Gastrocnemius medialis (tissue), 4 donors: ENCODE measurements around the gene ARHGAP24. TPM values are rescaled to one million over a fixed set of nuclear protein-coding genes. Genes with fewer than 3 reads are reported as not detected.

Source experiments
- ATAC-seq, 2 donors: fragments of 150-250 bp; one replicate each; pipeline ENCODE4 v1.9.1; 2016
- DNase-seq, 2 donors: peaks; one replicate each; pipeline ENCODE4 v3.0.0-alpha.2; 2019
- H3K27ac ChIP-seq, 4 donors: fragments of 200-600 bp; sonication (generic); 1 replicate in 1 of 4; 2 replicates in 3 of 4; pipeline ENCODE4 v1.5.1; 2016 to 2018; ENCODE audit warnings: mild to moderate bottlenecking in 2 of 4, moderate library complexity in 1 of 4
- H3K27me3 ChIP-seq, 3 donors: fragments of 200-600 bp; sonication (generic) in 2 of 3; 1 replicate in 1 of 3; 2 replicates in 2 of 3; pipeline versions ENCODE4 v1.5.1 to v1.6.0; 2016 to 2019; ENCODE audit warnings: mild to moderate bottlenecking in 1 of 3, moderate library complexity in 1 of 3
- H3K36me3 ChIP-seq, 2 donors: fragments of 200-600 bp; sonication (generic) in 1 of 2; one replicate each; pipeline ENCODE4 v1.5.1; 2017 to 2018
- H3K4me1 ChIP-seq, 2 donors: fragments of 200-600 bp; sonication (generic) in 1 of 2; one replicate each; pipeline ENCODE4 v1.5.1; 2016 to 2017; ENCODE audit warnings: mild to moderate bottlenecking in 2 of 2
- H3K4me3 ChIP-seq, 4 donors: fragments of 200-600 bp; sonication (generic) in 3 of 4; 1 replicate in 1 of 4; 2 replicates in 3 of 4; pipeline ENCODE4 v1.5.1; 2016 to 2019; ENCODE audit warnings: mild to moderate bottlenecking in 2 of 4
- H3K9me3 ChIP-seq, 3 donors: fragments of 200-600 bp; sonication (generic) in 2 of 3; 1 replicate in 1 of 3; 2 replicates in 2 of 3; pipeline ENCODE4 v1.5.1; 2016 to 2019
- POLR2A ChIP-seq, 2 donors: fragments of 450-650 bp; IDR thresholded peaks; one replicate each; pipeline ENCODE4 v1.6.1; 2017; ENCODE audit warnings: antibody characterized with exemption in 2 of 2, mild to moderate bottlenecking in 2 of 2, moderate library complexity in 2 of 2
- in situ Hi-C, 4 donors: fragments of 200-750 bp; cut with MboI; loops; one replicate each; pipeline versions ENCODE4 v1.15.0 to v1.8.0; 2017; ENCODE audit warnings: low sequenced_read_pairs in 4 of 4
- intact Hi-C: fragments of 100-400 bp; cut with DNase I; formaldehyde crosslinking; loops from one replicate; pipeline ENCODE4 v1.15.1; 2023; ENCODE audit warnings: low total_unique reads
- total RNA-seq, 4 donors: library from RNA; depleted of rRNA; stranded (reverse); fragments of >200 nt; gene quantifications; one replicate each; pipeline versions ENCODE4 v1.1.0 to v1.2.3, GENCODE V29; 2016
- TF ChIP-seq, protein P1 (sequence below), 5 experiments: fragments of 450-650 bp in 3 of 5; fragments of 200-600 bp in 2 of 5; sonication (generic) in 2 of 5; IDR thresholded peaks in 4 of 5; conservative IDR thresholded peaks in 1 of 5; 1 replicate in 4 of 5; 2 replicates in 1 of 5; pipeline ENCODE4 v1.5.1; 2016 to 2019; ENCODE audit warnings: antibody characterized with exemption in 5 of 5, mild to moderate bottlenecking in 3 of 5, moderate library complexity in 3 of 5

The ARHGAP24 gene
- total RNA-seq, 4 donors from 2014 or later, result 2.8 to 7.8 (median 5.3) TPM

DNA sequence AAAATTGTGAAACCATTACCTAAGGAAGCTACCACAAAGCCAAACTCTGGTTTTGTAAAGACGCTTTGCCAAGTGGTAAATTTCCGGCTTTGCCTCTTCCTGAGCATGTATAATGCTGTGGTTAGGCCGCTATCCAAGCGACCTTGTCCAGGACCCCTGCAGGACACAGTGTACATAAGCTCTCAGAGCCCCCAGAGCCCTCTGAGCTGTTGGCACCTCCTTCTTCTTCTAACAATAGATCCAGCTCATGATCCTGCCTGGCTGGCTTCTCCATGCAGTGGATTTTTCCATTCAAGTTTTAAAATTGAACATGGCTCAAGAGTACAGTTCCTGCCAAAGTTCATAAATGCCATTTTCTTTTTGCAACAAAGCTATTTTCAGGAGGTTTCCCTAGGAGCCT lies 558.2 kb downstream of the ARHGAP24 start:
- no peaks in the 10 kb centered on the region for H3K36me3 ChIP-seq
- intact Hi-C loops, result loop anchor here (10.0 kb wide), 1 partner anchor 208 kb away; no protein-coding TSS in a partner anchor
- ATAC-seq, result peak; percentile 74 to 80
- in situ Hi-C loops, result no loop called here
- TF ChIP-seq POLR2A (IDR thresholded peaks at IDR 0.05), result no peak
- TF ChIP-seq, protein P1, sequence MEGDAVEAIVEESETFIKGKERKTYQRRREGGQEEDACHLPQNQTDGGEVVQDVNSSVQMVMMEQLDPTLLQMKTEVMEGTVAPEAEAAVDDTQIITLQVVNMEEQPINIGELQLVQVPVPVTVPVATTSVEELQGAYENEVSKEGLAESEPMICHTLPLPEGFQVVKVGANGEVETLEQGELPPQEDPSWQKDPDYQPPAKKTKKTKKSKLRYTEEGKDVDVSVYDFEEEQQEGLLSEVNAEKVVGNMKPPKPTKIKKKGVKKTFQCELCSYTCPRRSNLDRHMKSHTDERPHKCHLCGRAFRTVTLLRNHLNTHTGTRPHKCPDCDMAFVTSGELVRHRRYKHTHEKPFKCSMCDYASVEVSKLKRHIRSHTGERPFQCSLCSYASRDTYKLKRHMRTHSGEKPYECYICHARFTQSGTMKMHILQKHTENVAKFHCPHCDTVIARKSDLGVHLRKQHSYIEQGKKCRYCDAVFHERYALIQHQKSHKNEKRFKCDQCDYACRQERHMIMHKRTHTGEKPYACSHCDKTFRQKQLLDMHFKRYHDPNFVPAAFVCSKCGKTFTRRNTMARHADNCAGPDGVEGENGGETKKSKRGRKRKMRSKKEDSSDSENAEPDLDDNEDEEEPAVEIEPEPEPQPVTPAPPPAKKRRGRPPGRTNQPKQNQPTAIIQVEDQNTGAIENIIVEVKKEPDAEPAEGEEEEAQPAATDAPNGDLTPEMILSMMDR (IDR thresholded peaks at IDR 0.05 in 4 of 5, conservative IDR thresholded peaks at IDR 0.05 in 1 of 5), result no peak
- H3K9me3 ChIP-seq, result no peaks in the 10 kb centered on the region
- peaks cover 6 to 10% of the 10 kb centered on the region in 2 donors for H3K4me1 ChIP-seq
- no peaks in the 10 kb centered on the region for H3K27me3 ChIP-seq
- DNase-seq, result peak in 1 of 2 donors; percentile 51
- peak overlapping the region; percentile 67 to 79 (median 72) for H3K27ac ChIP-seq
- peak overlapping the region in 3 of 4 donors; percentile 16 to 25 (median 21) for H3K4me3 ChIP-seq

DNA sequence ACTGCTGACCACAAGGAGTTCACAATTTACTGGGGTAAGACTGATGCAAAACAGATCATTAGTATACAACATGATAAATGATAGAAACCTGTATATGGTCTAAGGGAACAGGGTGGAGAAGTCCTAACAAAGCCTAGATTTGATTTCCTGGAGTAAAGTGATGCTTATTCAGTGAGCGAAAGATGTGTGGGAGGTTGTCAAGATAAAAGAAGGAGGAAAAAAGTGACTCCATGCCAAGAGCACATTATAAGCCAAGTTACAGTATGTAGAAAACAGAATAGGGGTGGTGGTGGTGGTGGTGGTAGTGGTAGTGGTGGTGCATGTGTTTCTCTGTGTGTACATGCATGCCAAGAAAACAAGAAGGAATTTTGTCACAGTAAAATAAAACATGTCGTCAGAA lies 559.7 kb downstream of the ARHGAP24 start:
- Histone ChIP-seq H3K27me3 (no peaks in the 10 kb centered on the region), H3K4me3 (no peak overlapping the region), H3K27ac (no peak overlapping the region), H3K9me3 (no peaks in the 10 kb centered on the region), H3K4me1 (peaks cover 6 to 10% of the 10 kb centered on the region in 2 donors), H3K36me3 (no peaks in the 10 kb centered on the region)
- no peak for TF ChIP-seq POLR2A (IDR thresholded peaks at IDR 0.05)
- TF ChIP-seq, protein P1 (IDR thresholded peaks at IDR 0.05 in 4 of 5, conservative IDR thresholded peaks at IDR 0.05 in 1 of 5), result no peak
- in situ Hi-C loops (no loop called here), intact Hi-C loops (loop anchor here (10.0 kb wide), 1 partner anchor 210 kb away; no protein-coding TSS in a partner anchor)
- DNase-seq (no peak), ATAC-seq (no peak)

DNA sequence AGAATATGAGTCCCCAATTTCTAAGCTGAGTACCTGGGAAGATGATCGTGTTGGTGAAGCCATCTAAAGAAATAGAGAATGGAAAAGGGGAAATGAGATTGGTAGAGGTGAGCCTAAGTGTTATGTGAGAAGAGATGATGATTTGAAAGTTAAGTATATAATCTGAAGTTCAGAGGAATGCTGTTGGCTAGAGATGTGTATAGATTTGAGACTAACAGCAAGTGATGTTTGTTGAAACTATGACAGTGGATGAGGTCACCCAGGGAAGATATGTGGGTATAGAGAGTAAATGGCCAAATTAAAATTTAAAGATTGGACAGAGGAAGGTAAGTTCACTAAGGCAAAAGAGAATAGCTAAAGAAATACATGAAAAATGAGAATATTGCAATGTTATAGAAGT lies 560.7 kb downstream of the ARHGAP24 start:
- TF ChIP-seq, protein P1 (IDR thresholded peaks at IDR 0.05 in 4 of 5, conservative IDR thresholded peaks at IDR 0.05 in 1 of 5), result no peak
- no peak for TF ChIP-seq POLR2A (IDR thresholded peaks at IDR 0.05)
- H3K27ac ChIP-seq, result no peak overlapping the region
- DNase-seq, result no peak
- no peak overlapping the region for H3K4me3 ChIP-seq
- ATAC-seq, result no peak
- no peaks in the 10 kb centered on the region for H3K27me3 ChIP-seq
- intact Hi-C loops, result loop anchor here (10.0 kb wide), 1 partner anchor 211 kb away; no protein-coding TSS in a partner anchor
- H3K9me3 ChIP-seq, result no peaks in the 10 kb centered on the region
- H3K36me3 ChIP-seq, result no peaks in the 10 kb centered on the region
- in situ Hi-C loops, result no loop called here
- peaks cover 6 to 10% of the 10 kb centered on the region in 2 donors for H3K4me1 ChIP-seq

DNA sequence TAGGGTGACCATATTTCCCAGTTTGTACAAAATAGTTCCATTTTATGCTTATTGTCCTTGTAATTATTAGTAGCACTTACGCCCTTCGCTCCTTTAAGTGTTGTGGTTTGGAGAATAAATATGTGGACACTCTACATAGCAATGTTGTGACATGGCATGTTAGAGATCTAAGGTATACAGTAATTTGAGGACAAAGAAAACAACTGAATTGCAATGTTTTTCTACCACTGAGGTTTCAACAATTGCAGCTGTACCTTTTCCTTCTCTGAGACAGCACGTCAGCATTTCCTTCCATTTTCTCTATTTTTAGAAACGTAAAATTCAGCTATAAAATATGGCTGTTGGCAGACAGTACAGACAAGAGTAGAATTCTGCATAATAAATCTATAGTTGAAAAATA lies 561.8 kb downstream of the ARHGAP24 start:
- peaks cover 6 to 10% of the 10 kb centered on the region in 2 donors for H3K4me1 ChIP-seq
- in situ Hi-C loops, result no loop called here
- TF ChIP-seq, protein P1 (IDR thresholded peaks at IDR 0.05 in 4 of 5, conservative IDR thresholded peaks at IDR 0.05 in 1 of 5), result no peak
- no peak for TF ChIP-seq POLR2A (IDR thresholded peaks at IDR 0.05)
- no peaks in the 10 kb centered on the region for H3K36me3 ChIP-seq
- DNase-seq (no peak), ATAC-seq (no peak)
- no peaks in the 10 kb centered on the region for H3K9me3 ChIP-seq
- H3K27ac ChIP-seq, result no peak overlapping the region
- intact Hi-C loops, result loop anchor here (10.0 kb wide), 1 partner anchor 212 kb away; no protein-coding TSS in a partner anchor
- no peaks in the 10 kb centered on the region for H3K27me3 ChIP-seq
- no peak overlapping the region for H3K4me3 ChIP-seq

DNA sequence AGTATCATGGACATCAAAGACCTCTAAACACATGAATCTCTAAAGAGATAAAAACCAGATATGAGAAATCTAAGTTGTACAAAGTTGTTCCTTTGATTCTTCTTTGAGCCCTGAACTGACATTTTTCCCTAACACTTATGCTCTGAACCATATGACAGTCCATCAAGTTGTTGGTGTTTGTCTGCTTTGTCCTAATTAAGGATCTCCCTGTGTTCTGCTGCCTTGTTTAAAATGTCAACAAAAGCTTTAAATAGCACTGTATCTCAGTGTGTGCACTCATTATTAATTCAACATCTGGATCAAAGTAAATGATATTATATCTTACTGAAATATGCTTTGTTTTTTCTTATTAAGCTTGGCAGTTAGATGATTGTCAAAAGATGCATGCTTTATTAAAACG lies 563.1 kb downstream of the ARHGAP24 start:
- Histone ChIP-seq H3K36me3 (no peaks in the 10 kb centered on the region), H3K27ac (no peak overlapping the region)
- no peak for ATAC-seq

More for the DNA sequence above, 563.1 kb downstream of the ARHGAP24 start:
- Histone ChIP-seq H3K9me3 (no peaks in the 10 kb centered on the region), H3K4me3 (no peak overlapping the region), H3K4me1 (peaks cover 6 to 10% of the 10 kb centered on the region in 2 donors), H3K27me3 (no peaks in the 10 kb centered on the region)
- in situ Hi-C loops (no loop called here), intact Hi-C loops (loop anchor here (10.0 kb wide), 1 partner anchor 213 kb away; no protein-coding TSS in a partner anchor)
- TF ChIP-seq, protein P1 (IDR thresholded peaks at IDR 0.05 in 4 of 5, conservative IDR thresholded peaks at IDR 0.05 in 1 of 5), result no peak
- TF ChIP-seq POLR2A (IDR thresholded peaks at IDR 0.05), result no peak
- DNase-seq, result no peak
